ENCODE results near the gene KSR2. TPM values are rescaled to one million over a fixed set of nuclear protein-coding genes. Genes with fewer than 3 reads are reported as not detected.

The KSR2 gene
- total and polyA plus RNA-seq, 2 of the 4 experiments (the other 2 are of a cell fraction): not detected

DNA sequence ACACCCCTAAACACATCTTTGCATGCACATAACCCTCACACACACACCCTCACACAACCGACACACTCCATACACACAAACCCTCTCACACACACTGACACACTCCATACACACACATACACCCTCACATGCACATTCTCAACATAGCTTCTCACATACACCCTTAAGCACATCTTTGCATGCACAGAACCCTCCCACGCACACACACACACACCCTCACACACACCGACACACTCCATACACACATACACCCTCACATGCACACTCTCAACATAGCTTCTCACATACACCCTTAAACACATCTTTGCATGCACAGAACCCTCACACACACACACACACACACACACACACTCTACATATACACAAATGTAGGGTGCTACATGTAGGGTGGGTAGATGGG is 534.9 kb downstream of the KSR2 start:
- no peak overlapping the region for H2BK20ac ChIP-seq (ENCODE audit: low read depth, low read length)
- no peak overlapping the region for H4K91ac ChIP-seq (ENCODE audit: insufficient read depth, low read depth, low read length)
- H3K9me3 ChIP-seq (ENCODE audit: control insufficient read depth, insufficient read depth, low read length): peaks cover 40% of the 10 kb centered on the region
- H3K27ac ChIP-seq (ENCODE audit: insufficient read depth, low read length): no peak overlapping the region
- H3K9me1 ChIP-seq (ENCODE audit: insufficient read depth, low read length): no peaks in the 10 kb centered on the region
- no peak overlapping the region for H3K23ac ChIP-seq (ENCODE audit: low read depth, low read length)
- in situ Hi-C loops (cut with MboI; ENCODE audit: low sequenced_read_pairs) (no loop called here), intact Hi-C loops (cut with micrococcal nuclease) (no loop called here), dilution Hi-C loops (cut with HindIII; ENCODE audit: low sequenced_read_pairs, unreplicated experiment) (no loop called here)
- H4K20me1 ChIP-seq (ENCODE audit: insufficient read depth, low read length): no peaks in the 10 kb centered on the region
- H4K5ac ChIP-seq (ENCODE audit: low read depth, low read length): no peak overlapping the region
- H3K27me3 ChIP-seq (ENCODE audit: control insufficient read depth, insufficient read depth, low read length): no peaks in the 10 kb centered on the region
- no peak overlapping the region for H2BK120ac ChIP-seq (ENCODE audit: low read depth, low read length)
- H3K36me3 ChIP-seq (ENCODE audit: control insufficient read depth, insufficient read depth, low read length): no peaks in the 10 kb centered on the region
- H3K4me3 ChIP-seq (ENCODE audit: insufficient read depth, low read depth, low read length): no peak overlapping the region
- H3K56ac ChIP-seq (ENCODE audit: extremely low read depth, insufficient read depth, low read length): no peak overlapping the region
- H2BK15ac ChIP-seq (ENCODE audit: low read depth, low read length): no peak overlapping the region
- DNase-seq (no peak), ATAC-seq (ENCODE audit: low read depth) (no peak)
- WGBS, 2 experiments (ENCODE audit: extremely low coverage in 2 of 2, insufficient read length in 1 of 2): 55% methylated on average over 2 of the region's 3 CpGs; no CpG with 5 or more reads in 1 of the 2 experiments
- no TSS peak for BruUV-seq (replicated peaks)
- H2BK5ac ChIP-seq (ENCODE audit: low read depth, low read length, poor library complexity, severe bottlenecking): peak overlapping the region; percentile 58
- H3K4ac ChIP-seq (ENCODE audit: low read depth, low read length): no peak overlapping the region
- no peak overlapping the region for H3K18ac ChIP-seq (ENCODE audit: low read depth, low read length)
- H2AK5ac ChIP-seq (ENCODE audit: low read depth, low read length): no peak overlapping the region
- H3K79me1 ChIP-seq (ENCODE audit: low read depth in 1 of 2, low read length in 2 of 2): no peaks in the 10 kb centered on the region
- ChIA-PET POLR2A (ENCODE audit: unreplicated experiment) (no interaction called here), CTCF (no interaction called here)
- no peaks in the 10 kb centered on the region for H3K4me1 ChIP-seq (ENCODE audit: control insufficient read depth, insufficient read depth, low read length)
- no peak overlapping the region for H4K8ac ChIP-seq (ENCODE audit: low read depth in 2 of 2, low read length in 2 of 2)
- no peak overlapping the region for H2AFZ ChIP-seq (replicated peaks; ENCODE audit: low read length, poor library complexity)
- no peak overlapping the region for H3K14ac ChIP-seq (replicated peaks; ENCODE audit: low read depth, low read length)
- TF ChIP-seq CHD1 (IDR thresholded peaks at IDR 0.05; ENCODE audit: low read depth, low read length) (no peak), RFX5 (IDR thresholded peaks at IDR 0.05; ENCODE audit: low read depth, low read length) (no peak), MXI1 (IDR thresholded peaks at IDR 0.05; ENCODE audit: borderline replicate concordance, low read depth, low read length) (no peak)
- TF ChIP-seq, protein P1, sequence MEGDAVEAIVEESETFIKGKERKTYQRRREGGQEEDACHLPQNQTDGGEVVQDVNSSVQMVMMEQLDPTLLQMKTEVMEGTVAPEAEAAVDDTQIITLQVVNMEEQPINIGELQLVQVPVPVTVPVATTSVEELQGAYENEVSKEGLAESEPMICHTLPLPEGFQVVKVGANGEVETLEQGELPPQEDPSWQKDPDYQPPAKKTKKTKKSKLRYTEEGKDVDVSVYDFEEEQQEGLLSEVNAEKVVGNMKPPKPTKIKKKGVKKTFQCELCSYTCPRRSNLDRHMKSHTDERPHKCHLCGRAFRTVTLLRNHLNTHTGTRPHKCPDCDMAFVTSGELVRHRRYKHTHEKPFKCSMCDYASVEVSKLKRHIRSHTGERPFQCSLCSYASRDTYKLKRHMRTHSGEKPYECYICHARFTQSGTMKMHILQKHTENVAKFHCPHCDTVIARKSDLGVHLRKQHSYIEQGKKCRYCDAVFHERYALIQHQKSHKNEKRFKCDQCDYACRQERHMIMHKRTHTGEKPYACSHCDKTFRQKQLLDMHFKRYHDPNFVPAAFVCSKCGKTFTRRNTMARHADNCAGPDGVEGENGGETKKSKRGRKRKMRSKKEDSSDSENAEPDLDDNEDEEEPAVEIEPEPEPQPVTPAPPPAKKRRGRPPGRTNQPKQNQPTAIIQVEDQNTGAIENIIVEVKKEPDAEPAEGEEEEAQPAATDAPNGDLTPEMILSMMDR (conservative IDR thresholded peaks at IDR 0.05; ENCODE audit: low read depth, low read length): no peak
- H3K4me2 ChIP-seq (ENCODE audit: low read depth, low read length): no peak overlapping the region
- no peak overlapping the region for H2AK9ac ChIP-seq (replicated peaks; ENCODE audit: low read depth, low read length, poor library complexity)
- H3K9ac ChIP-seq (ENCODE audit: low read depth, low read length): no peak overlapping the region

All from IMR-90 (cell line).